Measurements from ENCODE around the gene ZNF750.

DNA sequence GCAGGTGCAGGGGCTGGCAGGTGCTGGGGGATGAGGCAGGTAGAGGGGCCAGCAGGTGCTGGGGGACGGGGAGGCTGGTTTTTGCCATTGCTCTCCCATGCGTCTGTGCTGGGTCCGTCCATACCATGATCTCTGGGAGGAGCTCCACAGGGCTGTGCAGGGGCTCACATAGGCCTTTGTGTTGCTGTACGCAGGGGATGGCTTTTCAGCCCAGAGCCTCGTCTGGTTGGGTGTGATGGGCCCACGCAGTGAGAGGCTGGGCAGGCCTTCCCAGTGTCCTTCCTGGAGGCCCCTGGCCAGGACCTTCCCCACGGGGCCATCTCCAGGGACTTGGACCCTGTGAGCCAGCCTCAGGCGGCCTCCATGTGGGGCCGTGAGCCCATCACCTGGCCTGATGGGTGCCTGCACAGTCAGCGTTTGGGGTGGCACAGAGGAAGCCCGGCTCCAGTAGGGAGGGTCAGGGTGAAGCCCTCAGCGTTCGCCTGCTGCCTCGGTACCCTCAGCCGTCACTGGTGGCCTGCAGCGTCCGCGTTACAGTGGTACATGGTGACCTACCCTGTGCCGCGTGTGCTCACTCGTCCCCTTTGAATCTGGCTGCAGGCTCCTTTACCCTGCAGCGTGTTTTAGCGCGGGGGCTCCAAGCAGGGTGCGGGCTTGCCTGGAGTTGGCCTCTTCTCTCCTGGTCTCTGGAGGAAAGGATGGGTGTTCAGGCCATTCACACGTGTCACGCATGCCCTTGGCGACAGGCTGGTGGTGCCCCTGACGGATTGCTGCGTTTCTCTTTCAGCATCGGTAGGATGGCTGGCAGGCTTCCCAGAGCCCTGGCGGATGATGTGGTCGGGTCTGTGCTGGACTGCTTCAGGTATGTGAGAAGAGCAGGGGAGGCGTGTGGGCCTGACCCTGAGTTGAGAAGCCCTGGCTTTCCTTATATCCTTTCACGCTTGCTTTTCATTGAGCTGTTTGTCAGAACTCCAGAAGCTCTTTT is 30.6 kb downstream of the ZNF750 start:
- no peak for TF ChIP-seq FOXM1 (IDR thresholded peaks at IDR 0.05; ENCODE audit: borderline replicate concordance, low read depth)
- TF ChIP-seq NFIC (IDR thresholded peaks at IDR 0.05): no peak
- TF ChIP-seq EGR1 (IDR thresholded peaks at IDR 0.05): no peak
- no peak for TF ChIP-seq EP300 (IDR thresholded peaks at IDR 0.05; ENCODE audit: borderline replicate concordance)
- no peak for TF ChIP-seq CREB1 (IDR thresholded peaks at IDR 0.05; ENCODE audit: low read depth)
- TF ChIP-seq TAF1 (IDR thresholded peaks at IDR 0.05; ENCODE audit: low read depth): no peak
- TF ChIP-seq USF1 (IDR thresholded peaks at IDR 0.05): no peak
- no peak for TF ChIP-seq MAX (IDR thresholded peaks at IDR 0.05)
- no peak for TF ChIP-seq REST (IDR thresholded peaks at IDR 0.05; ENCODE audit: low read depth)
- TF ChIP-seq CEBPB (IDR thresholded peaks at IDR 0.05): no peak
- no peak for TF ChIP-seq RAD21 (IDR thresholded peaks at IDR 0.05; ENCODE audit: low read depth)
- no peak for TF ChIP-seq YY1 (IDR thresholded peaks at IDR 0.05; ENCODE audit: low read depth)
